ENCODE results near the gene TCF19.
A peak's percentile ranks its signal among the peaks of the same experiment; 100 is the strongest.

Gene TCF19

GRCh38 chr6:31154436-31154835 lies 4.0 kb upstream of the TCF19 start:
- TF ChIP-seq CTCF (IDR thresholded peaks at IDR 0.05; ENCODE audit: control insufficient read depth, extremely low read depth, insufficient read depth) = no peak
- H3K4me3 ChIP-seq (ENCODE audit: low read depth, low read length) = no peak overlapping the region
- no peak for DNase-seq (ENCODE audit: low read depth)

- no peak overlapping the region for H3K4me3 ChIP-seq (ENCODE audit: low read depth, low read length)
- DNase-seq (ENCODE audit: low read depth) = no peak
- no peak for TF ChIP-seq CTCF (IDR thresholded peaks at IDR 0.05; ENCODE audit: control insufficient read depth, extremely low read depth, insufficient read depth)
These were observed 1.7 kb upstream of the TCF19 start for GRCh38 chr6:31156641-31157040.

GRCh38 chr6:31157513-31158139 lies 763 bp upstream of the TCF19 start, which contains the start of gene CCHCR1:
Gene CCHCR1 (minus strand): TSS chr6:31157802. CDS start chr6:31157600, 202 bp downstream.
- H3K4me3 ChIP-seq (ENCODE audit: low read depth, low read length) = peak within 1 kb of the TSS; percentile 88
- no peak for DNase-seq (ENCODE audit: low read depth)
- no peak for TF ChIP-seq CTCF (IDR thresholded peaks at IDR 0.05; ENCODE audit: control insufficient read depth, extremely low read depth, insufficient read depth)

- no peak for TF ChIP-seq CTCF (IDR thresholded peaks at IDR 0.05; ENCODE audit: control insufficient read depth, extremely low read depth, insufficient read depth)
- no peak for DNase-seq (ENCODE audit: low read depth)
- H3K4me3 ChIP-seq (ENCODE audit: low read depth, low read length) = peak overlapping the region; percentile 88
These were observed 770 bp downstream of the TCF19 start for GRCh38 chr6:31158863-31159855.

GRCh38 chr6:31161216-31162126 lies 3.1 kb downstream of the TCF19 start:
- TF ChIP-seq CTCF (IDR thresholded peaks at IDR 0.05; ENCODE audit: control insufficient read depth, extremely low read depth, insufficient read depth) = no peak
- H3K4me3 ChIP-seq (ENCODE audit: low read depth, low read length) = no peak overlapping the region
- no peak for DNase-seq (ENCODE audit: low read depth)

- H3K4me3 ChIP-seq (ENCODE audit: low read depth, low read length) = no peak overlapping the region
- DNase-seq (ENCODE audit: low read depth) = no peak
- no peak for TF ChIP-seq CTCF (IDR thresholded peaks at IDR 0.05; ENCODE audit: control insufficient read depth, extremely low read depth, insufficient read depth)
These were observed 4.2 kb downstream of the TCF19 start for GRCh38 chr6:31162463-31163165.
